NCI-H2081 treated with DMSO at 0.1 percent for 48 hours (cell line): ENCODE data around the gene SBF2.

Source experiments
- DNase-seq: peaks from one replicate; lab custom pipeline; 2025; lab: John Stamatoyannopoulos, UW

SBF2 gene

GRCh38 chr11:10317776-10318526 is 23.9 kb upstream of the SBF2 start:
- DNase-seq = no peak

GRCh38 chr11:10317151-10317755 is 23.2 kb upstream of the SBF2 start:
- DNase-seq = no peak

GRCh38 chr11:10315083-10315482 is 21.1 kb upstream of the SBF2 start:
- no peak for DNase-seq

- DNase-seq = no peak
These were observed 20.4 kb upstream of the SBF2 start for GRCh38 chr11:10314199-10315072.

- DNase-seq = no peak
These were observed 17.8 kb upstream of the SBF2 start for GRCh38 chr11:10311802-10312201.

GRCh38 chr11:10310301-10310841 is 16.4 kb upstream of the SBF2 start:
- DNase-seq = no peak

- no peak for DNase-seq
These were observed 15.4 kb upstream of the SBF2 start for GRCh38 chr11:10309163-10310093.

GRCh38 chr11:10308201-10308954 is 14.4 kb upstream of the SBF2 start:
- DNase-seq = no peak

- DNase-seq = no peak
These were observed 13.6 kb upstream of the SBF2 start for GRCh38 chr11:10307400-10308200.

- DNase-seq = no peak
These were observed 13.0 kb upstream of the SBF2 start for GRCh38 chr11:10307022-10307399.

- no peak for DNase-seq
These were observed 12.2 kb upstream of the SBF2 start for GRCh38 chr11:10305964-10306918.

GRCh38 chr11:10305262-10305963 is 11.4 kb upstream of the SBF2 start:
- DNase-seq = no peak

- DNase-seq = no peak
These were observed 10.7 kb upstream of the SBF2 start, which contains the start of gene ADM for GRCh38 chr11:10304495-10305261. ADM (plus strand) TSS chr11:10305073; CDS start chr11:10305701, 628 bp downstream.

- DNase-seq = no peak
These were observed 9.7 kb upstream of the SBF2 start for GRCh38 chr11:10303558-10304363.

- no peak for DNase-seq
These were observed 8.9 kb upstream of the SBF2 start for GRCh38 chr11:10302744-10303557.
